Activated naive CD8-positive, alpha-beta T cell (primary cell): Measurements from ENCODE around the gene DCLK2.
"Not testable (repeated sequence)": the region's sequence is repeated elsewhere in the genome, so short reads cannot be mapped to it uniquely, and the experiment has no call there.

Experiments used
- H3K27ac Mint-ChIP-seq: one replicate; pipeline ENCODE4 v1.8.0; 2021; ENCODE audit warnings: mixed read lengths
- H3K27me3 Mint-ChIP-seq: one replicate; pipeline ENCODE4 v1.8.0; 2021; ENCODE audit warnings: mixed read lengths
- H3K36me3 Mint-ChIP-seq: one replicate; pipeline ENCODE4 v1.8.0; 2021; ENCODE audit warnings: mixed read lengths
- H3K4me1 Mint-ChIP-seq: one replicate; pipeline ENCODE4 v1.8.0; 2021; ENCODE audit warnings: low read depth, mixed read lengths
- H3K4me3 Mint-ChIP-seq: one replicate; pipeline ENCODE4 v1.8.0; 2021; ENCODE audit warnings: mild to moderate bottlenecking, mixed read lengths
- H3K9me3 Mint-ChIP-seq: one replicate; pipeline ENCODE4 v1.8.0; 2021; ENCODE audit warnings: low read depth, mixed read lengths

Gene DCLK2

GRCh38 chr4:150173432-150173861, 95.2 kb downstream of the DCLK2 start:
- H3K4me3 Mint-ChIP-seq, result no peak overlapping the region
- H3K27ac Mint-ChIP-seq, result no peak overlapping the region
- H3K4me1 Mint-ChIP-seq, result no peaks in the 10 kb centered on the region
- H3K36me3 Mint-ChIP-seq, result no peaks in the 10 kb centered on the region
- H3K9me3 Mint-ChIP-seq, result no peaks in the 10 kb centered on the region
- no peaks in the 10 kb centered on the region for H3K27me3 Mint-ChIP-seq

- no peaks in the 10 kb centered on the region for H3K27me3 Mint-ChIP-seq
- no peaks in the 10 kb centered on the region for H3K36me3 Mint-ChIP-seq
- no peak overlapping the region for H3K27ac Mint-ChIP-seq
- H3K9me3 Mint-ChIP-seq, result no peaks in the 10 kb centered on the region
- no peak overlapping the region for H3K4me3 Mint-ChIP-seq
- H3K4me1 Mint-ChIP-seq, result no peaks in the 10 kb centered on the region
Observed at GRCh38 chr4:150173982-150174398, 95.7 kb downstream of the DCLK2 start.

GRCh38 chr4:150176547-150176946, 98.3 kb downstream of the DCLK2 start:
- H3K4me1 Mint-ChIP-seq, result no peaks in the 10 kb centered on the region
- no peaks in the 10 kb centered on the region for H3K9me3 Mint-ChIP-seq
- no peak overlapping the region for H3K4me3 Mint-ChIP-seq
- H3K36me3 Mint-ChIP-seq, result no peaks in the 10 kb centered on the region
- no peak overlapping the region for H3K27ac Mint-ChIP-seq
- H3K27me3 Mint-ChIP-seq, result no peaks in the 10 kb centered on the region

- peaks cover 2% of the 10 kb centered on the region for H3K27me3 Mint-ChIP-seq
- H3K9me3 Mint-ChIP-seq, result no peaks in the 10 kb centered on the region
- H3K36me3 Mint-ChIP-seq, result no peaks in the 10 kb centered on the region
- H3K4me1 Mint-ChIP-seq, result no peaks in the 10 kb centered on the region
- H3K27ac Mint-ChIP-seq, result no peak overlapping the region
- H3K4me3 Mint-ChIP-seq, result no peak overlapping the region
Observed at GRCh38 chr4:150178161-150178560, 99.9 kb downstream of the DCLK2 start.

GRCh38 chr4:150181536-150181935, 103.3 kb downstream of the DCLK2 start:
- Mint-ChIP-seq H3K4me1 (no peaks in the 10 kb centered on the region), H3K27ac (no peak overlapping the region), H3K9me3 (no peaks in the 10 kb centered on the region), H3K36me3 (no peaks in the 10 kb centered on the region), H3K27me3 (peaks cover 12% of the 10 kb centered on the region), H3K4me3 (no peak overlapping the region)

GRCh38 chr4:150182794-150183193, 104.5 kb downstream of the DCLK2 start:
- Mint-ChIP-seq H3K27ac (no peak overlapping the region), H3K27me3 (peaks cover 18% of the 10 kb centered on the region), H3K9me3 (no peaks in the 10 kb centered on the region), H3K4me3 (no peak overlapping the region), H3K36me3 (no peaks in the 10 kb centered on the region), H3K4me1 (no peaks in the 10 kb centered on the region)

- not testable (repeated sequence) for H3K4me3 Mint-ChIP-seq, H3K36me3 Mint-ChIP-seq, H3K27ac Mint-ChIP-seq, H3K9me3 Mint-ChIP-seq, H3K4me1 Mint-ChIP-seq
- peaks cover 18% of the 10 kb centered on the region for H3K27me3 Mint-ChIP-seq
Observed at GRCh38 chr4:150185033-150185432, 106.8 kb downstream of the DCLK2 start.

GRCh38 chr4:150192986-150193385, 114.7 kb downstream of the DCLK2 start:
- Mint-ChIP-seq H3K27me3 (no peaks in the 10 kb centered on the region), H3K4me3 (no peak overlapping the region), H3K4me1 (no peaks in the 10 kb centered on the region), H3K27ac (no peak overlapping the region), H3K36me3 (no peaks in the 10 kb centered on the region), H3K9me3 (no peaks in the 10 kb centered on the region)

GRCh38 chr4:150197256-150197655, 119.0 kb downstream of the DCLK2 start:
- H3K27me3 Mint-ChIP-seq, H3K36me3 Mint-ChIP-seq, H3K4me3 Mint-ChIP-seq, H3K4me1 Mint-ChIP-seq, H3K9me3 Mint-ChIP-seq, H3K27ac Mint-ChIP-seq: not testable (repeated sequence)

- Mint-ChIP-seq H3K27me3 (peaks cover 3% of the 10 kb centered on the region), H3K36me3 (no peaks in the 10 kb centered on the region), H3K9me3 (no peaks in the 10 kb centered on the region), H3K27ac (no peak overlapping the region), H3K4me1 (no peaks in the 10 kb centered on the region), H3K4me3 (no peak overlapping the region)
Observed at GRCh38 chr4:150199056-150199455, 120.8 kb downstream of the DCLK2 start.

- no peaks in the 10 kb centered on the region for H3K4me1 Mint-ChIP-seq
- no peak overlapping the region for H3K27ac Mint-ChIP-seq
- H3K9me3 Mint-ChIP-seq, result no peaks in the 10 kb centered on the region
- H3K36me3 Mint-ChIP-seq, result no peaks in the 10 kb centered on the region
- H3K27me3 Mint-ChIP-seq, result peaks cover 3% of the 10 kb centered on the region
- no peak overlapping the region for H3K4me3 Mint-ChIP-seq
Observed at GRCh38 chr4:150205016-150205415, 126.8 kb downstream of the DCLK2 start.

GRCh38 chr4:150206265-150206664, 128.0 kb downstream of the DCLK2 start:
- Mint-ChIP-seq H3K36me3 (no peaks in the 10 kb centered on the region), H3K27ac (no peak overlapping the region), H3K4me1 (no peaks in the 10 kb centered on the region), H3K4me3 (no peak overlapping the region), H3K27me3 (peaks cover 3% of the 10 kb centered on the region), H3K9me3 (no peaks in the 10 kb centered on the region)

GRCh38 chr4:150206954-150207353, 128.7 kb downstream of the DCLK2 start:
- H3K4me1 Mint-ChIP-seq, result no peaks in the 10 kb centered on the region
- H3K36me3 Mint-ChIP-seq, result no peaks in the 10 kb centered on the region
- no peak overlapping the region for H3K4me3 Mint-ChIP-seq
- no peaks in the 10 kb centered on the region for H3K9me3 Mint-ChIP-seq
- H3K27me3 Mint-ChIP-seq, result peaks cover 3% of the 10 kb centered on the region
- H3K27ac Mint-ChIP-seq, result no peak overlapping the region

GRCh38 chr4:150207871-150208270, 129.6 kb downstream of the DCLK2 start:
- H3K36me3 Mint-ChIP-seq, result no peaks in the 10 kb centered on the region
- no peak overlapping the region for H3K4me3 Mint-ChIP-seq
- no peak overlapping the region for H3K27ac Mint-ChIP-seq
- H3K4me1 Mint-ChIP-seq, result no peaks in the 10 kb centered on the region
- H3K9me3 Mint-ChIP-seq, result no peaks in the 10 kb centered on the region
- H3K27me3 Mint-ChIP-seq, result peaks cover 3% of the 10 kb centered on the region

GRCh38 chr4:150209140-150209829, 131.0 kb downstream of the DCLK2 start:
- Mint-ChIP-seq H3K36me3 (no peaks in the 10 kb centered on the region), H3K27me3 (no peaks in the 10 kb centered on the region), H3K9me3 (no peaks in the 10 kb centered on the region), H3K4me3 (no peak overlapping the region), H3K4me1 (no peaks in the 10 kb centered on the region), H3K27ac (no peak overlapping the region)

GRCh38 chr4:150211016-150211415, 132.8 kb downstream of the DCLK2 start:
- Mint-ChIP-seq H3K9me3 (no peaks in the 10 kb centered on the region), H3K36me3 (no peaks in the 10 kb centered on the region), H3K27me3 (peaks cover 1% of the 10 kb centered on the region), H3K27ac (no peak overlapping the region), H3K4me3 (no peak overlapping the region), H3K4me1 (no peaks in the 10 kb centered on the region)
